Natural killer cell (primary cell): Measurements from ENCODE around the gene ASCL3. TPM values are rescaled to one million over a fixed set of nuclear protein-coding genes. Genes with fewer than 3 reads are reported as not detected.
A peak's percentile ranks its signal among the peaks of the same experiment; 100 is the strongest.

Experiments
- ATAC-seq, 3 donors: fragments of 150-1000 bp in 2 of 3; fragments of 200-7000 bp in 1 of 3; cut with Tn5 transposase; 1 replicate in 1 of 3; 2 replicates in 2 of 3; pipeline ENCODE4 v1.10.0; 2021; ENCODE audit warnings: mild to moderate bottlenecking in 2 of 3, moderate library complexity in 2 of 3
- DNase-seq, 2 donors: peaks; one replicate each; pipeline versions ENCODE4 v3.0.0 to v3.0.0-alpha.2; 2013 to 2021; ENCODE audit warnings: mixed read lengths in 1 of 2
- H3K27ac ChIP-seq: one replicate; pipeline ENCODE4 v1.5.1; 2013; ENCODE audit warnings: mild to moderate bottlenecking, low read length
- H3K27me3 ChIP-seq: one replicate; pipeline ENCODE4 v1.6.1; 2013; ENCODE audit warnings: low read length; ENCODE audit not compliant: control insufficient read depth, insufficient read depth
- H3K36me3 ChIP-seq: one replicate; pipeline ENCODE4 v1.6.1; 2013; ENCODE audit warnings: low read length; ENCODE audit not compliant: control insufficient read depth, insufficient read depth
- H3K4me1 ChIP-seq: one replicate; pipeline ENCODE4 v1.6.1; 2013; ENCODE audit warnings: low read length; ENCODE audit not compliant: control insufficient read depth, insufficient read depth
- H3K4me3 ChIP-seq: one replicate; pipeline ENCODE4 v1.5.1; 2013; ENCODE audit warnings: low read length
- H3K9me3 ChIP-seq: one replicate; pipeline ENCODE4 v1.6.1; 2013; ENCODE audit warnings: low read length; ENCODE audit not compliant: control insufficient read depth, insufficient read depth
- H3K27ac Mint-ChIP-seq, 2 donors: one replicate each; pipeline ENCODE4 v1.8.0; 2022; ENCODE audit warnings: mild to moderate bottlenecking in 2 of 2, mixed read lengths in 2 of 2, moderate library complexity in 1 of 2
- H3K27me3 Mint-ChIP-seq, 2 donors: one replicate each; pipeline ENCODE4 v1.8.0; 2022; ENCODE audit warnings: low read depth in 2 of 2, mixed read lengths in 2 of 2
- H3K36me3 Mint-ChIP-seq: one replicate; pipeline ENCODE4 v1.8.0; 2022; ENCODE audit warnings: mixed read lengths
- H3K4me1 Mint-ChIP-seq, 2 donors: one replicate each; pipeline ENCODE4 v1.8.0; 2022; ENCODE audit warnings: mixed read lengths in 2 of 2
- H3K4me3 Mint-ChIP-seq: one replicate; pipeline ENCODE4 v1.8.0; 2022; ENCODE audit warnings: mild to moderate bottlenecking, moderate library complexity, mixed read lengths
- H3K9me3 Mint-ChIP-seq, 2 donors: one replicate each; pipeline ENCODE4 v1.8.0; 2022; ENCODE audit warnings: mixed read lengths in 2 of 2
- WGBS: methylation state at CpG from one replicate; pipeline ENCODE4 v1.1.7; 2013; ENCODE audit warnings: missing lambda C conversion rate; ENCODE audit not compliant: insufficient coverage; 5-methylcytosine and 5-hydroxymethylcytosine counted together
- intact Hi-C: fragments of 100-400 bp; cut with micrococcal nuclease; formaldehyde crosslinking; loops from one replicate; pipeline ENCODE4 v1.14.2; 2022
- total RNA-seq, 4 donors: library from RNA; stranded (reverse); fragments of 120-200 nt in 1 of 4; gene quantifications; one replicate each; pipeline versions ENCODE4 v1.2.3 to v1.2.4, GENCODE V29; 2013 to 2022
- TF ChIP-seq, protein P1 (sequence below): fragments of 200-600 bp; IDR thresholded peaks from one replicate; pipeline ENCODE4 v1.8.0; 2022; ENCODE audit warnings: antibody characterized with exemption

ASCL3 gene
- total RNA-seq, 3 donors from 2014 or later (not counting 1 experiment from before 2014, with no cell fraction given) = not detected

DNA sequence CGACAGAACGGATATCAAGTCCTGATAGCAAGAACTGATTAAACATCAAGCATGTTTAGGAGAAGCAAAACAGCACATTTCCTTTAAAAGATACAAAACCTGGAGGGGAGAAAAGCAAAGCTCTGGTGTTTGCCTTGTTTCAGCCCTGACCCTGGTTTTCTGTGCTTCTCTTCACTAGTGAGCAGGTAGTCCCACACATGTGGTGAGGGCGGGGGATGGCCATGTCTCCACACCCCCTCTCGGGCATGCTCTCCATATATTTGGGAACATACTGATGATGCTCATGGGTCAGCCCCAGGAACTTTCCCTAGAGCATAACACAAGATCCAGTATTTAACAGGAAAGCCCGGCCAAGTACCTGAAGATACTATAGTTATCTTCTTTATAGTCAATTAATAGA lies 20.1 kb downstream of the ASCL3 start:
- H3K27me3 Mint-ChIP-seq = no peaks in the 10 kb centered on the region
- no peak overlapping the region for H3K27ac Mint-ChIP-seq
- ATAC-seq = no peak
- Histone ChIP-seq H3K4me3 (no peak overlapping the region), H3K36me3 (peaks cover 14% of the 10 kb centered on the region), H3K27me3 (no peaks in the 10 kb centered on the region), H3K27ac (no peak overlapping the region), H3K9me3 (no peaks in the 10 kb centered on the region), H3K4me1 (no peaks in the 10 kb centered on the region)
- no peaks in the 10 kb centered on the region for H3K4me1 Mint-ChIP-seq
- H3K4me3 Mint-ChIP-seq = no peak overlapping the region
- TF ChIP-seq, protein P1, sequence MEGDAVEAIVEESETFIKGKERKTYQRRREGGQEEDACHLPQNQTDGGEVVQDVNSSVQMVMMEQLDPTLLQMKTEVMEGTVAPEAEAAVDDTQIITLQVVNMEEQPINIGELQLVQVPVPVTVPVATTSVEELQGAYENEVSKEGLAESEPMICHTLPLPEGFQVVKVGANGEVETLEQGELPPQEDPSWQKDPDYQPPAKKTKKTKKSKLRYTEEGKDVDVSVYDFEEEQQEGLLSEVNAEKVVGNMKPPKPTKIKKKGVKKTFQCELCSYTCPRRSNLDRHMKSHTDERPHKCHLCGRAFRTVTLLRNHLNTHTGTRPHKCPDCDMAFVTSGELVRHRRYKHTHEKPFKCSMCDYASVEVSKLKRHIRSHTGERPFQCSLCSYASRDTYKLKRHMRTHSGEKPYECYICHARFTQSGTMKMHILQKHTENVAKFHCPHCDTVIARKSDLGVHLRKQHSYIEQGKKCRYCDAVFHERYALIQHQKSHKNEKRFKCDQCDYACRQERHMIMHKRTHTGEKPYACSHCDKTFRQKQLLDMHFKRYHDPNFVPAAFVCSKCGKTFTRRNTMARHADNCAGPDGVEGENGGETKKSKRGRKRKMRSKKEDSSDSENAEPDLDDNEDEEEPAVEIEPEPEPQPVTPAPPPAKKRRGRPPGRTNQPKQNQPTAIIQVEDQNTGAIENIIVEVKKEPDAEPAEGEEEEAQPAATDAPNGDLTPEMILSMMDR = no peak
- 97% methylated on average over 4 of the region's 5 CpGs for WGBS
- H3K9me3 Mint-ChIP-seq = no peaks in the 10 kb centered on the region
- no peaks in the 10 kb centered on the region for H3K36me3 Mint-ChIP-seq
- no peak for DNase-seq
- intact Hi-C loops = no loop called here

DNA sequence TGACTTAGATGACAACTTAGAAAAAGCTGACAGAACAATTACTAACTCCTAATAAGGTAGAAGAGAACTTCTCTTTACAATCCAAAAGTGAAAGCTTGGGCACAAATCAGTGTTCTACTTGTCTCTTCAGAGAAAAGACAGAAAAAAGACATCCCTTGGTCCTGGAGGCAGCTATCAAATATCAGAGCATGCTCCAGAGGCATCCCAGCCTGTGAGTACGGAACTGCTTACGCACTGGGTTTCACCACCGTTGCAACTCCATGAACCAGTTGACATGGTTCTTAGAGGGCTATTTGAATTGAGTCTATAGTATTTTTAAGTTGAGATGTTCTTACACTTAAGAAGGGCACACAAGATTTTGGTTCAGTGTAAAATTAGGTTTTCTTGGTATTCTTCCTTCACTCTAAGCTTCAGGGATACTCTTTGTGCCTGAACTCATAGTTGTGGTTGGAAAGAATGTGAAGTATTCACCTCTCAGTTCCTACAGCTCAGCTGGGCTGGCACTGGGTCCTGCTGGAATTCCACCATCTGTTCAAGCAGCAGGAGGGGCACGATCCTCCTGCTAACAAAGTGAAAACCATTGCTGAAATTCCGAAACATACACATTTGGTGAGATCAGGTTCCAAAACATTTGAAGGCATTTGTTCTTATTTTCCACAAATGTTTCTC lies 25.5 kb downstream of the ASCL3 start:
- H3K9me3 ChIP-seq = no peaks in the 10 kb centered on the region
- H3K4me3 ChIP-seq = no peak overlapping the region
- H3K36me3 ChIP-seq = peaks cover 17% of the 10 kb centered on the region
- H3K9me3 Mint-ChIP-seq = no peaks in the 10 kb centered on the region
- TF ChIP-seq, protein P1 = no peak
- H3K4me3 Mint-ChIP-seq = no peak overlapping the region
- H3K27me3 ChIP-seq = no peaks in the 10 kb centered on the region
- ATAC-seq (no peak), DNase-seq (no peak)
- H3K27me3 Mint-ChIP-seq = no peaks in the 10 kb centered on the region
- intact Hi-C loops = no loop called here
- H3K4me1 ChIP-seq = peaks cover 6% of the 10 kb centered on the region
- H3K27ac ChIP-seq = no peak overlapping the region
- WGBS = 96% methylated on average over 5 of the region's 5 CpGs
- H3K4me1 Mint-ChIP-seq = peaks cover 11 to 17% of the 10 kb centered on the region in 2 donors
- H3K27ac Mint-ChIP-seq = no peak overlapping the region
- H3K36me3 Mint-ChIP-seq = no peaks in the 10 kb centered on the region

DNA sequence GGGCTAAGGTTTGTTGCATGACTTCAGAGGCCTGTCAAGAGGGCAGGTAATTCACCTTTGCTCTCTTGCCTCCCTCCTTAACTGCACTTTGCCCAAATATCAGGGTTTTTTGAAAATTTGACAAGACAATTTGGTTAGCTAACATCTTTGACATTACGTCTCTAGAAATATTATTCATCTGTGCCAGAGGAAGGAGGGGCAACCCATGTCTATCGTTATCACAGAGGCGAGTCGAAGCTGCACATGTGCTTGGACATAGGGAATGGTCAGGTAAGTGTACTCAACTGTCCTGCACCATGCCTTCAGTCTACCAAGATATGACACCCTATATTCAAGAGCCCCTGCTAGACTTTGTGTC lies 28.2 kb downstream of the ASCL3 start:
- H3K27me3 ChIP-seq = no peaks in the 10 kb centered on the region
- no peaks in the 10 kb centered on the region for H3K9me3 Mint-ChIP-seq
- no peaks in the 10 kb centered on the region for H3K9me3 ChIP-seq
- ATAC-seq (no peak), DNase-seq (no peak)
- 86% methylated on average over 4 of the region's 4 CpGs for WGBS
- peaks cover 11% of the 10 kb centered on the region for H3K36me3 ChIP-seq
- peaks cover 21 to 28% of the 10 kb centered on the region in 2 donors for H3K4me1 Mint-ChIP-seq
- no peaks in the 10 kb centered on the region for H3K36me3 Mint-ChIP-seq
- no peak overlapping the region for H3K27ac ChIP-seq
- no peak overlapping the region for H3K4me3 ChIP-seq
- peak overlapping the region in 1 of 2 donors; percentile 69 for H3K27ac Mint-ChIP-seq
- intact Hi-C loops = loop anchor here (2.0 to 5.0 kb wide), 2 partner anchors 43 to 222 kb away; no protein-coding TSS in a partner anchor
- H3K4me1 ChIP-seq = peaks cover 16% of the 10 kb centered on the region
- H3K4me3 Mint-ChIP-seq = no peak overlapping the region
- no peaks in the 10 kb centered on the region for H3K27me3 Mint-ChIP-seq
- TF ChIP-seq, protein P1 = peak; percentile 13
